ENCODE results near the gene DUSP16. TPM values are rescaled to one million over a fixed set of nuclear protein-coding genes. Genes with fewer than 3 reads are reported as not detected.

The DUSP16 gene
- total RNA-seq, 1 experiment from 2014 or later, result 51.9 TPM

- TF ChIP-seq ZNF532 (CRISPR knock-in tag; IDR thresholded peaks at IDR 0.05; ENCODE audit: borderline replicate concordance) (no peak), E2F1 (CRISPR knock-in tag; IDR thresholded peaks at IDR 0.05) (no peak), TEAD4 (CRISPR knock-in tag; IDR thresholded peaks at IDR 0.05) (no peak)
Observed at GRCh38 chr12:12498210-12498609, 64.5 kb downstream of the DUSP16 start (continued).

- ATAC-seq (no peak), DNase-seq (ENCODE audit: low spot score) (no peak)
- H3K36me3 Mint-ChIP-seq, result no peaks in the 10 kb centered on the region; the same call in 1 of the 2 replicates
- no peak overlapping the region for H3K4me3 Mint-ChIP-seq
- CTCF ChIA-PET, result interaction anchor here (1.4 kb wide), 1 partner anchor 8 kb away, joined by 7 read pairs; no protein-coding TSS in a partner anchor
- no peak overlapping the region for H3K27ac Mint-ChIP-seq
- H3K4me1 Mint-ChIP-seq, result peaks cover 17% of the 10 kb centered on the region
- TF ChIP-seq NR3C1 (CRISPR knock-in tag; conservative IDR thresholded peaks at IDR 0.05; ENCODE audit: low read depth) (no peak), IRF1 (CRISPR knock-in tag; IDR thresholded peaks at IDR 0.05) (no peak), PREB (CRISPR knock-in tag; IDR thresholded peaks at IDR 0.05; ENCODE audit: borderline replicate concordance) (no peak), TP53 (CRISPR knock-in tag; IDR thresholded peaks at IDR 0.05) (no peak), ATF6 (CRISPR knock-in tag; IDR thresholded peaks at IDR 0.05) (no peak)
- POLR2A ChIA-PET, result no interaction called here
- no peaks in the 10 kb centered on the region for H3K27me3 Mint-ChIP-seq (ENCODE audit: low read depth)
- H3K9me3 Mint-ChIP-seq, result no peaks in the 10 kb centered on the region
Observed at GRCh38 chr12:12495536-12495935, 67.1 kb downstream of the DUSP16 start.

DNA sequence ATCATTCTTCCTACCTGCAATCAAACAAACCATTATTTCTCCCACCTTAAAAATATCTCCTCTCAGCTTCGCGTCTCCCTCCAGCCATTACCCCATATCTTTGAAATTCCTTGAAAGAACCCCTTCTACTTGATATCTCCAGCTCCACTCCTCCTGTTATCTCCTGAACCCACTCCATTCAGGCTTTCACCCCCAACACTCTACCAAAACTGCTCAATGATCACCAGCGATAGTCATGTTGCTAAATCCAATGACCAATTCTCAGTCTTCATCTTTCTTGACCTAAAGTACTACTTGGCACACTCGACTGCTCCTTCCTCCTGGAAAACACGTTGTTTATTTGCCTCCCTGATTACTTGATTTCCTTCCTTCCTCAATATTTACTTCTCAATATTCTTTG, 70.1 kb downstream of the DUSP16 start:
- TF ChIP-seq, protein P1, sequence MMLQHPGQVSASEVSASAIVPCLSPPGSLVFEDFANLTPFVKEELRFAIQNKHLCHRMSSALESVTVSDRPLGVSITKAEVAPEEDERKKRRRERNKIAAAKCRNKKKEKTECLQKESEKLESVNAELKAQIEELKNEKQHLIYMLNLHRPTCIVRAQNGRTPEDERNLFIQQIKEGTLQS (CRISPR knock-in tag; conservative IDR thresholded peaks at IDR 0.05), result no peak
- TF ChIP-seq ZNF416 (CRISPR knock-in tag; IDR thresholded peaks at IDR 0.05), result no peak
- no peak for TF ChIP-seq TP53 (CRISPR knock-in tag; IDR thresholded peaks at IDR 0.05)
- no peak for TF ChIP-seq SP1 (CRISPR knock-in tag; conservative IDR thresholded peaks at IDR 0.05)
- TF ChIP-seq FOXP1 (CRISPR knock-in tag; IDR thresholded peaks at IDR 0.05; ENCODE audit: borderline replicate concordance), result no peak
- no peak for TF ChIP-seq IRF1 (CRISPR knock-in tag; IDR thresholded peaks at IDR 0.05)
- TF ChIP-seq, protein P2, sequence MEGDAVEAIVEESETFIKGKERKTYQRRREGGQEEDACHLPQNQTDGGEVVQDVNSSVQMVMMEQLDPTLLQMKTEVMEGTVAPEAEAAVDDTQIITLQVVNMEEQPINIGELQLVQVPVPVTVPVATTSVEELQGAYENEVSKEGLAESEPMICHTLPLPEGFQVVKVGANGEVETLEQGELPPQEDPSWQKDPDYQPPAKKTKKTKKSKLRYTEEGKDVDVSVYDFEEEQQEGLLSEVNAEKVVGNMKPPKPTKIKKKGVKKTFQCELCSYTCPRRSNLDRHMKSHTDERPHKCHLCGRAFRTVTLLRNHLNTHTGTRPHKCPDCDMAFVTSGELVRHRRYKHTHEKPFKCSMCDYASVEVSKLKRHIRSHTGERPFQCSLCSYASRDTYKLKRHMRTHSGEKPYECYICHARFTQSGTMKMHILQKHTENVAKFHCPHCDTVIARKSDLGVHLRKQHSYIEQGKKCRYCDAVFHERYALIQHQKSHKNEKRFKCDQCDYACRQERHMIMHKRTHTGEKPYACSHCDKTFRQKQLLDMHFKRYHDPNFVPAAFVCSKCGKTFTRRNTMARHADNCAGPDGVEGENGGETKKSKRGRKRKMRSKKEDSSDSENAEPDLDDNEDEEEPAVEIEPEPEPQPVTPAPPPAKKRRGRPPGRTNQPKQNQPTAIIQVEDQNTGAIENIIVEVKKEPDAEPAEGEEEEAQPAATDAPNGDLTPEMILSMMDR (IDR thresholded peaks at IDR 0.05), result no peak
- no peak for TF ChIP-seq RELA (CRISPR knock-in tag; IDR thresholded peaks at IDR 0.05; ENCODE audit: borderline replicate concordance)
- no peak for TF ChIP-seq CREM (CRISPR knock-in tag; IDR thresholded peaks at IDR 0.05)
- TF ChIP-seq E2F1 (CRISPR knock-in tag; IDR thresholded peaks at IDR 0.05), result no peak
- no peak for TF ChIP-seq GTF2I (CRISPR knock-in tag; conservative IDR thresholded peaks at IDR 0.05)
- TF ChIP-seq HMGA2 (CRISPR knock-in tag; IDR thresholded peaks at IDR 0.05), result no peak
- TF ChIP-seq NFYB (CRISPR knock-in tag; conservative IDR thresholded peaks at IDR 0.05; ENCODE audit: low read depth), result no peak
- no peak for TF ChIP-seq EMX1 (CRISPR knock-in tag; IDR thresholded peaks at IDR 0.05)
- no peak for TF ChIP-seq ATF1 (CRISPR knock-in tag; IDR thresholded peaks at IDR 0.05)
- TF ChIP-seq TEAD4 (CRISPR knock-in tag; IDR thresholded peaks at IDR 0.05), result no peak
- ATAC-seq (no peak), DNase-seq (ENCODE audit: low spot score) (no peak)
- Mint-ChIP-seq H3K4me3 (no peak overlapping the region), H3K27me3 (ENCODE audit: low read depth) (no peaks in the 10 kb centered on the region), H3K4me1 (peaks cover 9% of the 10 kb centered on the region; the same call in 1 of the 2 replicates), H3K27ac (no peak overlapping the region), H3K9me3 (no peaks in the 10 kb centered on the region), H3K36me3 (no peaks in the 10 kb centered on the region)
- ChIA-PET CTCF (no interaction called here), POLR2A (no interaction called here)

Measured in WTC11 (cell line).